CD4-positive, alpha-beta T cell treated with Interleukin-15 for 4 hours (primary cell): ENCODE data around the gene CREM.
"Not testable (repeated sequence)": the region's sequence is repeated elsewhere in the genome, so short reads cannot be mapped to it uniquely, and the experiment has no call there.

Source experiments
- DNase-seq: peaks from one replicate; pipeline ENCODE4 v3.0.0-alpha.2; 2020; ENCODE audit warnings: low spot score

The CREM gene

GRCh38 chr10:35194906-35195305 is 68.3 kb downstream of the CREM start:
- DNase-seq: peak; percentile 43

- DNase-seq: peak; percentile 91
These were observed 69.0 kb downstream of the CREM start for GRCh38 chr10:35195361-35196306.

GRCh38 chr10:35200487-35200886 is 73.8 kb downstream of the CREM start:
- no peak for DNase-seq

DNA sequence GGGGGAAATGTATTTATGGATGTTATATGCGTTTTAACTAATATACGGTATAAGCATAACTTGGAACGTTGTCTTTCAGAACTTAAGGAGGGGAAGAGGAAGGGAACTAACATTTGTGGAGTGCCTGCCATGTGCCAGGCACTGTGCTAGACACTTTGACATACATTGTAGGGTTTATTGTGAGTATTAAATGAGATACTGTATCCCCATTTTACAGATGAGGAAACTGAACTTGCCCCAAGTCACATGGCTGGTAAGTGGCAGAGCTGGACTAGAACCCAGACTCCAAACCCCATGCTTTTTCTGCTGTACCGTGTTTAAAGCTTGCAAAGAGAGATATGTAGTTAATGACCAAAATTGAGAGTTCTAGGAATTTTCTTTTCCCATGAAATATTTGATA is 74.6 kb downstream of the CREM start:
- DNase-seq: no peak

DNA sequence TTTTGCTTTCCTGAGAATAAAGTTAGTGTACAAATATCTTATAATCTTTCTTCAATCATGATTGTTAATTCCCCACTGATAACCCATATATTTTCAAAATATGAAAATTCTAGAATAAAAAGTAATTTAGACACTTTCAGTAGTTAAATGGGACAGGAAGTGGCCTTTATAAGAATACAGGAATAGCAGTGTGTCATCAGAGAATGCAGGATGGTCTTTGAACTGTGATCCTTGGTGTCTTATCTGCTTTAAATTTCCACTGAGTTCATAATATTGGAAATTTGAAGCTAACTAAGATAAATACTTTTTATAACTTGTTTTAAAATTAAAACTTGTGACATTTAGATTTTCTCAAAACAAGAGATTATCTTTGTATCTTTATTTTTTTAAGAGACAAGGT is 75.4 kb downstream of the CREM start:
- DNase-seq: no peak

DNA sequence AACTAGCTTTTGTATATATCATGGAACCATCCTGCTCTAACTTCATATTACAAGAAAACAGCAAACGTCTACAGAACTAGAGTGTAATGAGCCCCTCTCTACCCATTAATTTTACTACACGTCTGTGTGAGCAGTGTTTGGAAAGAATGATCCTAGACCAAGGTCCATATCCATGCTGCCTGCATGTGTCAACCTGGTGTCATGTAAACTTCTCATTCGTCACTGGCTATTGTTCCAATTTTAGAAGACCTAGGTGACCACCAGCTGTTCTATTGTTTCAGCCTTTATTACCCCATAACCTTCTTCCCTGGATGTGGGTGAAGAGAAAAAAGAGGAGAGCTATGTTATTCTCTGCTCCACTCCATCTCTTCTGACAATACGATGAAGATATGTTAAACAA is 77.1 kb downstream of the CREM start:
- DNase-seq: no peak

- no peak for DNase-seq
These were observed 78.1 kb downstream of the CREM start for GRCh38 chr10:35204650-35205319.

DNA sequence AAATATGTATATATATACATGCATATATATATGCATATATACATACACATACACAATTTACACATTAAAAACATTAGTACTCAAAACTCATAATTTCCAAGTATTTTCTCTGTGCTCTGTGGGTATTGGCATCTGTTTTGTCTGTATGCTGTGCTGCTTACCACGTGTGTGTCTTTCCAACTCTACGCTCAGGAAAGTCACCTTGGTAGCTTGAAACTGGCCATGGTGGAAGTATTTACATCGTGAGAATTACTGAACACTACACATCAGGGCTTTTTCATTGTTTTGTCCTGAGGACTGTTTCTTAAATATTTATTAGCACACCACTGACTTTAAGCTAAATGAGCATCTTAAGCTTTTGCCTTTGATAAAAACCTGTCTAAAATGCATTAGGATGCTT is 79.6 kb downstream of the CREM start:
- DNase-seq: no peak

GRCh38 chr10:35208536-35208935 is 81.9 kb downstream of the CREM start:
- DNase-seq: peak; percentile 68

DNA sequence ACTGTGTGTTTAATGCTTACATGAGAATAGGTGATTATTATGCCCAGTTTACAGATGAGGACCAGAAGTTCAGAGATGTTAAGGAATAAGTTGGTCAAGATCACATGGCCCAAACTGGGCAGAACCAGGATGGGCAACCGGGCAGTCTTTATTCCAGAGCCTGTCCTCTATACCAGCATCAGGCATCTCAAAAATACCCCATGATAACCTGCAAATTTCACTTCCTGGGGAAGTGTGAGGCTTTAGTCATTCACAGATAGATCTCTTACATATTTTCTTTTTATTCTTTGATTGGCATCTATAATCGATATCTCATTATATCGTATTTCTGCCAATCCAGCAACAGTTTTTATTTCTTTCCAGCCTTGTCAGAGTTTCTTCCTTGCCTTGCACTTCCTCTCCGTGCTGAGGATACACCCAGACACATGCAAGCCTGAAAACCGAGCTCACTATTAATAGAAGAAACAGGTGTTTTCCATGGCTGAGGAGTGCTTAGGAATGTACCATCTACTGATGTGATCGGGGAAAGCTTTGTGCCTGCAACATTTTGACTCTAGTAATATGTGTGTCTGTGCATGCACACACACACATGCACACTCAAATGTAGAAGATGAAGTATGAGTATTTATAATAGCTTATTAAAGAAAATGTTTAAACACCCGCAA is 82.4 kb downstream of the CREM start:
- no peak for DNase-seq

GRCh38 chr10:35210961-35211360 is 84.3 kb downstream of the CREM start:
- DNase-seq: no peak

- no peak for DNase-seq
These were observed 84.7 kb downstream of the CREM start for GRCh38 chr10:35211390-35211789.

DNA sequence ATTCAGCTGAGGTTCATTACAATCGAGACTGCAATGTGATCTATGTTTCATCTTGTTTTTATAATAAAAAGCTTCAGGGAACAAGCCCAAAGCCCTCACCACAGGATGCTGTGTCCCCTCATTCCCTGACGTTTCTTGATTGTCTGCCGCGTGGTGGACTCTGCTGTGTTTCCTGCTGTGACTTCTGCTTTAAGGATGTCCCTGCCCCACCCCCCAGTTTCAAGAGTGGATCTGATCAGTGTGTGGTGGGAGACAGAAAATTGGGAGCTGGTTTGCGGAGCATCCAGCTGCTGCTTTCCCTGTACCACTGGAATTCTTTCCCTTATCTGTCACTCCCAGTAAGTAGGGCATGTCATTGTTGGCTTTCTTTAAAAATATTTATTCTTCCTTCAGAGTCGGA is 86.2 kb downstream of the CREM start:
- no peak for DNase-seq

DNA sequence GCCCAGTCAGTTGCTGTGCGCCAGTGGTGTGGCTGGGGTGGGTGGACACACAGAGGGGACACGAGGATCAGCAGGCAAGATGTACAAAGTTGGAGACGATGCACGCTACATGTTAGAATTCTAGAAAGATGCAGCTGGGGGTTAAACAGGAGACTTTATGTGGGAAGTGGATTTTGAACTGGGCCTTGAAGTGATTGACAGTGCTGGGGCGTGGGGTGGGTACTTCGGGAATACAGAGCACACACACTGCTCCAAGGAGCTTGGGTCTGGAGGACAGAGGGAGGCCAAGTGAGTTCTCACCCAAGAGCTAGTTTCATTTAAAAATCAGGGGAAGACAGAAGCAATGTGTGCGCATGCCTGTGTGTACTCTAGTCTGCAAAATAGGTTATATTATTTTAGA is 87.1 kb downstream of the CREM start:
- no peak for DNase-seq

- DNase-seq: no peak
These were observed 88.0 kb downstream of the CREM start for GRCh38 chr10:35214607-35215020.

DNA sequence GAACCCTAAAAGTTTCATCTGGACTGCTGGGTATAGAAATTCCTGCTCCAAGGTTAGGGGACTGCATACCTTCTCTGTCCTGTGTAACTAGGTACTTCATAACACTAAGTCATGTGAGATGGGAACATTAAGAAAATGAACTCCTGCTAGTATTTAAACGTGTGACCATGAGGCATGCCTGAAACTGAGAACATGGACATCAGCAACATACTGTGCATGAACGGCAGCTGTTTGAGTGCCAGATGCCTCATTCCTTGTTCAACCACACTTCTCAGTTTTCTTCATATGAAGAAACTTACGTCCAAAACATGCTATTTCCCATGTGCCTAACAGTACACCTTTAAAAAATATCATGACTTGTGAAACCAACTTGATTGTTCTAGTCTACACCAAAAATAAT is 88.5 kb downstream of the CREM start:
- no peak for DNase-seq

DNA sequence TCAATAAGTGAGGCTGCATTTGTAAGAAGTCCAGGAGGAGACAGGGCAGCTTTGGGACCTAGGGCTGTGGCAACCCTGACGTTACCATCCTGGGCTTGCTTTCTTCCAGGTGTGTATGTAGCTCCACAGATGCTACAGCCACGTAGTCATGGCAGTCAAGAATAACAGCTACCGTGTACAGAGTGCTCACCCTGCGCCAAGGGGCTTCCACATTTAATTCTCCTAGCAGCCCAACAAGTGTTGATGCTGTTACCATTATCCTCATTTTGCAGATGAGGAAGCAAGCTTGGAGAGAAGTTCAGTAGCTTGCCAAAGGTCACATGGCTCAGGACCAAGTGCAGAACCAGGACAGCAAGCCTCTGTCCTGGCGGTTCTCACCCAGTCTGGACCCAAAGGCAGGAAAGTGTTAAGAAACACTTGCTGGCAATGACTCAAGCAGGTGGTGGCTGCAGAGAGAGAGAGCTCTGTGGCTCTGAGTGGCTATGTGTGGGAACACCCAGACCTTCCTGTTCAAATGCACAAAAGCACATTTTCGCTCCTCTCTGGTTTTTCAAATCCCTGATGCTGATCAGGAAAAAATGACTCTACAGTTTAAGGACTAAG is 89.8 kb downstream of the CREM start:
- DNase-seq: peak; percentile 13

DNA sequence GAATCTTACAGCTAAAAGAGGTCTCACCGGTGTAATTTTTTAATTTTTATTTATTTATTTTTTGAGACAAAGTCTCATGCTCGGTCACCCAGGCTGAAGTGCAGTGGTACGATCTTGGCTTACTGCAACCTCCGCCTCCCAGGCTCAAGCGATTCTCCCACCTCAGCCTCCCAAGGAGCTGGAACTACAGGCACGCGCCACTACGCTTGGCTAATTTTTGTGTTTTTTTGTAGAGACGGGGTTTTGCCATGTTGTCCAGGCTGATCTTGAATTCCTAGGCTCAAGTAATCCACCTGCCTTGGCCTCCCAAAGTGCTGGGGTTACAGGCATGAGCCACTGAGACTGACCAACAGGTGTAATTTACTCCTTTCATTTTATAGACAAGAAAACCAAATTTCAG is 90.3 kb downstream of the CREM start:
- not testable (repeated sequence) for DNase-seq

GRCh38 chr10:35217455-35217854 is 90.8 kb downstream of the CREM start:
- DNase-seq: no peak

DNA sequence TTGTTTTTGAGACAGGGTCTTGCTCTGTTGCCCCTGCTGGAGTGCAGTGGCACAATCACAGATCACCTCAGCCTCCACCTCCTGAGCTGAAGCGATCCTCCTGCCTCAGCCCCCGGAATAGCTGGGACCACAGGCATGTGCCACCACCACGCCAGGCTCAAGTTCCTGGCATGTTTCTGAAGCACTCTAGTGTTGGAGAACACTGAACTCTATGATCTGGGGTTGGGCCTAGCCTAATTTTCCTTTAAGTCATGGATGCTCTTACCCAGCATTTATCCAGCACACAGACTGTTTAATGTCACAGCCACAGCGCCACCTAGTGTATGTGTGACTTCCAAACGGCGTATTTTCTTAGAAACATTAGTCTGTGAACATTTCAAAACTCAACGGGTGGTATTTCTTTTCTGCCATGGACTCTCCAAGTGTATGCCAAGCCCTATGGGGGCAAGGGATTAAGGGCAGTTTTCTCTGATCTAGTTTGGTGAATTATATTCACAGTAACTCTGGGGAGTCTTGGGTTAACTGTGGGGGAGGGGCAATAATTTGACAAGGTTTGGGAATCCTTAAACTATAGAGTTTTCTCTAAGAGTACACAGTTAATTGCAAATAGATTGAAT is 91.8 kb downstream of the CREM start:
- peak; percentile 85 for DNase-seq

GRCh38 chr10:35219292-35219691 is 92.6 kb downstream of the CREM start:
- peak; percentile 54 for DNase-seq
